ENCODE results near the gene SCAF8. TPM values are rescaled to one million over a fixed set of nuclear protein-coding genes. Genes with fewer than 3 reads are reported as not detected.
"Not testable (repeated sequence)": the region's sequence is repeated elsewhere in the genome, so short reads cannot be mapped to it uniquely, and the experiment has no call there.

SCAF8 gene
- total RNA-seq, 1 experiment from 2014 or later = 49.5 TPM

- H3K36me3 ChIP-seq (ENCODE audit: insufficient read depth, low read length, poor library complexity, severe bottlenecking) = no peaks in the 10 kb centered on the region
- H3K4me1 ChIP-seq (ENCODE audit: insufficient read depth, low read length, poor library complexity, severe bottlenecking) = no peaks in the 10 kb centered on the region
- intact Hi-C loops (cut with micrococcal nuclease; ENCODE audit: unreplicated experiment) = no loop called here
- ChIA-PET POLR2A (ENCODE audit: low non-redundant PET) (no interaction called here), CTCF (no interaction called here)
- H3K27me3 ChIP-seq (replicated peaks; ENCODE audit: insufficient read depth, low read depth, low read length, poor library complexity) = no peaks in the 10 kb centered on the region
- no peak for DNase-seq (ENCODE audit: low spot score)
- H3K27ac ChIP-seq (ENCODE audit: low read depth, low read length, poor library complexity, severe bottlenecking) = no peak overlapping the region
- no TSS peak for BruUV-seq (replicated peaks)
- no peak for TF ChIP-seq EZH2 (IDR thresholded peaks at IDR 0.05; ENCODE audit: borderline replicate concordance, low read depth, low read length, poor library complexity, severe bottlenecking)
- no peak for TF ChIP-seq CTCF (conservative IDR thresholded peaks at IDR 0.05; ENCODE audit: low read depth, low read length)
- H3K4me3 ChIP-seq (ENCODE audit: low read depth, low read length, poor library complexity, severe bottlenecking) = no peak overlapping the region
- no peaks in the 10 kb centered on the region for H3K9me3 ChIP-seq (ENCODE audit: low read depth, low read length, poor library complexity, severe bottlenecking)
Observed at GRCh38 chr6:154709621-154710020, 23.6 kb upstream of the SCAF8 start.

GRCh38 chr6:154710689-154711088, 22.5 kb upstream of the SCAF8 start:
- H3K36me3 ChIP-seq (ENCODE audit: insufficient read depth, low read length, poor library complexity, severe bottlenecking) = no peaks in the 10 kb centered on the region
- ChIA-PET POLR2A (ENCODE audit: low non-redundant PET) (no interaction called here), CTCF (no interaction called here)
- no peaks in the 10 kb centered on the region for H3K9me3 ChIP-seq (ENCODE audit: low read depth, low read length, poor library complexity, severe bottlenecking)
- TF ChIP-seq CTCF (conservative IDR thresholded peaks at IDR 0.05; ENCODE audit: low read depth, low read length) (no peak), EZH2 (IDR thresholded peaks at IDR 0.05; ENCODE audit: borderline replicate concordance, low read depth, low read length, poor library complexity, severe bottlenecking) (no peak)
- no TSS peak for BruUV-seq (replicated peaks)
- no peak for DNase-seq (ENCODE audit: low spot score)
- no peak overlapping the region for H3K4me3 ChIP-seq (ENCODE audit: low read depth, low read length, poor library complexity, severe bottlenecking)
- H3K27me3 ChIP-seq (replicated peaks; ENCODE audit: insufficient read depth, low read depth, low read length, poor library complexity) = no peaks in the 10 kb centered on the region
- intact Hi-C loops (cut with micrococcal nuclease; ENCODE audit: unreplicated experiment) = no loop called here
- no peaks in the 10 kb centered on the region for H3K4me1 ChIP-seq (ENCODE audit: insufficient read depth, low read length, poor library complexity, severe bottlenecking)
- H3K27ac ChIP-seq (ENCODE audit: low read depth, low read length, poor library complexity, severe bottlenecking) = no peak overlapping the region

- intact Hi-C loops (cut with micrococcal nuclease; ENCODE audit: unreplicated experiment) = no loop called here
- Histone ChIP-seq H3K36me3 (ENCODE audit: insufficient read depth, low read length, poor library complexity, severe bottlenecking) (no peaks in the 10 kb centered on the region), H3K4me3 (ENCODE audit: low read depth, low read length, poor library complexity, severe bottlenecking) (no peak overlapping the region), H3K27ac (ENCODE audit: low read depth, low read length, poor library complexity, severe bottlenecking) (no peak overlapping the region), H3K27me3 (replicated peaks; ENCODE audit: insufficient read depth, low read depth, low read length, poor library complexity) (no peaks in the 10 kb centered on the region), H3K4me1 (ENCODE audit: insufficient read depth, low read length, poor library complexity, severe bottlenecking) (no peaks in the 10 kb centered on the region), H3K9me3 (ENCODE audit: low read depth, low read length, poor library complexity, severe bottlenecking) (no peaks in the 10 kb centered on the region)
- TF ChIP-seq CTCF (conservative IDR thresholded peaks at IDR 0.05; ENCODE audit: low read depth, low read length) (no peak), EZH2 (IDR thresholded peaks at IDR 0.05; ENCODE audit: borderline replicate concordance, low read depth, low read length, poor library complexity, severe bottlenecking) (no peak)
- no TSS peak for BruUV-seq (replicated peaks)
- ChIA-PET CTCF (no interaction called here), POLR2A (ENCODE audit: low non-redundant PET) (no interaction called here)
- DNase-seq (ENCODE audit: low spot score) = no peak
Observed at GRCh38 chr6:154715446-154715845, 17.8 kb upstream of the SCAF8 start.

GRCh38 chr6:154716350-154716749, 16.9 kb upstream of the SCAF8 start:
- POLR2A ChIA-PET (ENCODE audit: low non-redundant PET); H3K36me3 ChIP-seq (ENCODE audit: insufficient read depth, low read length, poor library complexity, severe bottlenecking); H3K4me1 ChIP-seq (ENCODE audit: insufficient read depth, low read length, poor library complexity, severe bottlenecking); H3K27me3 ChIP-seq (replicated peaks; ENCODE audit: insufficient read depth, low read depth, low read length, poor library complexity); CTCF ChIA-PET; intact Hi-C loops (cut with micrococcal nuclease; ENCODE audit: unreplicated experiment); DNase-seq (ENCODE audit: low spot score); H3K4me3 ChIP-seq (ENCODE audit: low read depth, low read length, poor library complexity, severe bottlenecking); H3K27ac ChIP-seq (ENCODE audit: low read depth, low read length, poor library complexity, severe bottlenecking); BruUV-seq (replicated peaks); H3K9me3 ChIP-seq (ENCODE audit: low read depth, low read length, poor library complexity, severe bottlenecking): not testable (repeated sequence)

All from A673 (cell line).